ENCODE data around the gene SH3D21.

DNA sequence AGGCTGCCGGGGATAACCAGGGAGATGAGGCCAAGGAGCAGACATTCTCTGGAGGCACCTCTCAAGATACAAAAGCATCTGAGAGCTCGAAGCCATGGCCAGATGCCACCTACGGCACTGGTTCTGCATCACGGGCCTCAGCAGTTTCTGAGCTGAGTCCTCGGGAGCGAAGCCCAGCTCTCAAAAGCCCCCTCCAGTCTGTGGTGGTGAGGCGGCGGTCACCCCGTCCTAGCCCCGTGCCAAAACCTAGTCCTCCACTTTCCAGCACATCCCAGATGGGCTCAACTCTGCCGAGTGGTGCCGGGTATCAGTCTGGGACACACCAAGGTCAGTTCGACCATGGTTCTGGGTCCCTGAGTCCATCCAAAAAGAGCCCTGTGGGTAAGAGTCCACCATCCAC lies 19.4 kb upstream of the SH3D21 start:
- TF ChIP-seq, protein P1, sequence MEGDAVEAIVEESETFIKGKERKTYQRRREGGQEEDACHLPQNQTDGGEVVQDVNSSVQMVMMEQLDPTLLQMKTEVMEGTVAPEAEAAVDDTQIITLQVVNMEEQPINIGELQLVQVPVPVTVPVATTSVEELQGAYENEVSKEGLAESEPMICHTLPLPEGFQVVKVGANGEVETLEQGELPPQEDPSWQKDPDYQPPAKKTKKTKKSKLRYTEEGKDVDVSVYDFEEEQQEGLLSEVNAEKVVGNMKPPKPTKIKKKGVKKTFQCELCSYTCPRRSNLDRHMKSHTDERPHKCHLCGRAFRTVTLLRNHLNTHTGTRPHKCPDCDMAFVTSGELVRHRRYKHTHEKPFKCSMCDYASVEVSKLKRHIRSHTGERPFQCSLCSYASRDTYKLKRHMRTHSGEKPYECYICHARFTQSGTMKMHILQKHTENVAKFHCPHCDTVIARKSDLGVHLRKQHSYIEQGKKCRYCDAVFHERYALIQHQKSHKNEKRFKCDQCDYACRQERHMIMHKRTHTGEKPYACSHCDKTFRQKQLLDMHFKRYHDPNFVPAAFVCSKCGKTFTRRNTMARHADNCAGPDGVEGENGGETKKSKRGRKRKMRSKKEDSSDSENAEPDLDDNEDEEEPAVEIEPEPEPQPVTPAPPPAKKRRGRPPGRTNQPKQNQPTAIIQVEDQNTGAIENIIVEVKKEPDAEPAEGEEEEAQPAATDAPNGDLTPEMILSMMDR (conservative IDR thresholded peaks at IDR 0.05): no peak
- no peak for TF ChIP-seq ZFX (IDR thresholded peaks at IDR 0.05)
